Calu3 (cell line): Measurements from ENCODE around the gene NUB1. TPM values are rescaled to one million over a fixed set of nuclear protein-coding genes. Genes with fewer than 3 reads are reported as not detected.

ENCODE experiments used
- BruUV-seq: library from RNA; stranded (reverse); fragments of 400-500 nt; replicated peaks from 2 replicates; lab custom pipeline; 2021; lab: Mats Ljungman, UMichigan
- CTCF ChIA-PET: fragments of 300-600 bp; sonication (Branson Sonifier 250); formaldehyde crosslinking; loops from one replicate; lab custom pipeline; 2022; ENCODE audit warnings: antibody characterized with exemption; lab: Charles Lee
- DNase-seq: peaks from one replicate; pipeline ENCODE4 v3.0.0; 2022
- H3K27ac Mint-ChIP-seq: one replicate; pipeline ENCODE4 v1.8.0; 2022; ENCODE audit warnings: mixed read lengths; ENCODE audit not compliant: unreplicated experiment
- H3K27me3 Mint-ChIP-seq: one replicate; pipeline ENCODE4 v1.8.0; 2022; ENCODE audit warnings: mixed read lengths; ENCODE audit not compliant: unreplicated experiment
- H3K36me3 Mint-ChIP-seq: one replicate; pipeline ENCODE4 v1.8.0; 2022; ENCODE audit warnings: mild to moderate bottlenecking, moderate library complexity, mixed read lengths; ENCODE audit not compliant: insufficient read depth, unreplicated experiment
- H3K4me1 Mint-ChIP-seq: one replicate; pipeline ENCODE4 v1.8.0; 2022; ENCODE audit warnings: mild to moderate bottlenecking, low read depth, mixed read lengths; ENCODE audit not compliant: unreplicated experiment
- H3K4me3 Mint-ChIP-seq: one replicate; pipeline ENCODE4 v1.8.0; 2022; ENCODE audit warnings: mild to moderate bottlenecking, low read depth, moderate library complexity, mixed read lengths; ENCODE audit not compliant: unreplicated experiment
- H3K9me3 Mint-ChIP-seq: one replicate; pipeline ENCODE4 v1.8.0; 2022; ENCODE audit warnings: low read depth, mixed read lengths; ENCODE audit not compliant: unreplicated experiment
- intact Hi-C: fragments of 100-400 bp; cut with micrococcal nuclease; formaldehyde crosslinking; loops from one replicate; pipeline ENCODE4 v1.10.0; 2022; ENCODE audit not compliant: unreplicated experiment
- total RNA-seq: library from RNA; stranded (reverse); gene quantifications from 2 replicates; pipeline ENCODE4 v1.2.3, GENCODE V29; 2022
- TF ChIP-seq, protein P1 (sequence below): fragments of 200-600 bp; IDR thresholded peaks from one replicate; pipeline ENCODE4 v1.8.0; 2022; ENCODE audit warnings: antibody characterized with exemption; ENCODE audit not compliant: unreplicated experiment

Gene NUB1
- total RNA-seq, 1 experiment from 2014 or later, result 56.2 TPM

GRCh38 chr7:151352512-151352911 lies 10.9 kb downstream of the NUB1 start:
- Mint-ChIP-seq H3K9me3 (no peaks in the 10 kb centered on the region), H3K27ac (no peak overlapping the region), H3K27me3 (no peaks in the 10 kb centered on the region), H3K4me1 (peaks cover 12% of the 10 kb centered on the region), H3K36me3 (peaks cover 42% of the 10 kb centered on the region), H3K4me3 (no peak overlapping the region)
- BruUV-seq, result no TSS peak
- intact Hi-C loops, result no loop called here
- TF ChIP-seq, protein P1, sequence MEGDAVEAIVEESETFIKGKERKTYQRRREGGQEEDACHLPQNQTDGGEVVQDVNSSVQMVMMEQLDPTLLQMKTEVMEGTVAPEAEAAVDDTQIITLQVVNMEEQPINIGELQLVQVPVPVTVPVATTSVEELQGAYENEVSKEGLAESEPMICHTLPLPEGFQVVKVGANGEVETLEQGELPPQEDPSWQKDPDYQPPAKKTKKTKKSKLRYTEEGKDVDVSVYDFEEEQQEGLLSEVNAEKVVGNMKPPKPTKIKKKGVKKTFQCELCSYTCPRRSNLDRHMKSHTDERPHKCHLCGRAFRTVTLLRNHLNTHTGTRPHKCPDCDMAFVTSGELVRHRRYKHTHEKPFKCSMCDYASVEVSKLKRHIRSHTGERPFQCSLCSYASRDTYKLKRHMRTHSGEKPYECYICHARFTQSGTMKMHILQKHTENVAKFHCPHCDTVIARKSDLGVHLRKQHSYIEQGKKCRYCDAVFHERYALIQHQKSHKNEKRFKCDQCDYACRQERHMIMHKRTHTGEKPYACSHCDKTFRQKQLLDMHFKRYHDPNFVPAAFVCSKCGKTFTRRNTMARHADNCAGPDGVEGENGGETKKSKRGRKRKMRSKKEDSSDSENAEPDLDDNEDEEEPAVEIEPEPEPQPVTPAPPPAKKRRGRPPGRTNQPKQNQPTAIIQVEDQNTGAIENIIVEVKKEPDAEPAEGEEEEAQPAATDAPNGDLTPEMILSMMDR, result no peak
- CTCF ChIA-PET, result interaction anchor here (0.6 kb wide), 1 partner anchor 1371 kb away, joined by 4 read pairs; no protein-coding TSS in a partner anchor
- DNase-seq, result no peak

- intact Hi-C loops, result no loop called here
- Mint-ChIP-seq H3K36me3 (peaks cover 41% of the 10 kb centered on the region), H3K9me3 (no peaks in the 10 kb centered on the region), H3K4me3 (no peak overlapping the region), H3K27ac (no peak overlapping the region), H3K27me3 (no peaks in the 10 kb centered on the region), H3K4me1 (no peaks in the 10 kb centered on the region)
- BruUV-seq, result no TSS peak
- no peak for DNase-seq
- CTCF ChIA-PET, result no interaction called here
- TF ChIP-seq, protein P1, result no peak
Observed at GRCh38 chr7:151361193-151361959, 19.8 kb downstream of the NUB1 start.

- no peak overlapping the region for H3K27ac Mint-ChIP-seq
- intact Hi-C loops, result no loop called here
- peaks cover 28% of the 10 kb centered on the region for H3K36me3 Mint-ChIP-seq
- TF ChIP-seq, protein P1, result no peak
- no peaks in the 10 kb centered on the region for H3K4me1 Mint-ChIP-seq
- no peaks in the 10 kb centered on the region for H3K9me3 Mint-ChIP-seq
- BruUV-seq, result no TSS peak
- CTCF ChIA-PET, result no interaction called here
- no peak for DNase-seq
- no peaks in the 10 kb centered on the region for H3K27me3 Mint-ChIP-seq
- H3K4me3 Mint-ChIP-seq, result no peak overlapping the region
Observed at GRCh38 chr7:151363182-151363581, 21.6 kb downstream of the NUB1 start.

- Mint-ChIP-seq H3K4me3 (no peak overlapping the region), H3K27ac (no peak overlapping the region), H3K27me3 (no peaks in the 10 kb centered on the region), H3K9me3 (no peaks in the 10 kb centered on the region), H3K4me1 (no peaks in the 10 kb centered on the region), H3K36me3 (peaks cover 20% of the 10 kb centered on the region)
- DNase-seq, result no peak
- CTCF ChIA-PET, result interaction anchor here (0.6 to 1.1 kb wide), 4 partner anchors 49 to 94 kb away, joined by 3 to 6 read pairs (median 3); no protein-coding TSS in a partner anchor
- TF ChIP-seq, protein P1, result no peak
- intact Hi-C loops, result no loop called here
- BruUV-seq, result no TSS peak
Observed at GRCh38 chr7:151366166-151366879, 24.7 kb downstream of the NUB1 start.
